ENCODE data around the gene ASB2.

ASB2 gene

DNA sequence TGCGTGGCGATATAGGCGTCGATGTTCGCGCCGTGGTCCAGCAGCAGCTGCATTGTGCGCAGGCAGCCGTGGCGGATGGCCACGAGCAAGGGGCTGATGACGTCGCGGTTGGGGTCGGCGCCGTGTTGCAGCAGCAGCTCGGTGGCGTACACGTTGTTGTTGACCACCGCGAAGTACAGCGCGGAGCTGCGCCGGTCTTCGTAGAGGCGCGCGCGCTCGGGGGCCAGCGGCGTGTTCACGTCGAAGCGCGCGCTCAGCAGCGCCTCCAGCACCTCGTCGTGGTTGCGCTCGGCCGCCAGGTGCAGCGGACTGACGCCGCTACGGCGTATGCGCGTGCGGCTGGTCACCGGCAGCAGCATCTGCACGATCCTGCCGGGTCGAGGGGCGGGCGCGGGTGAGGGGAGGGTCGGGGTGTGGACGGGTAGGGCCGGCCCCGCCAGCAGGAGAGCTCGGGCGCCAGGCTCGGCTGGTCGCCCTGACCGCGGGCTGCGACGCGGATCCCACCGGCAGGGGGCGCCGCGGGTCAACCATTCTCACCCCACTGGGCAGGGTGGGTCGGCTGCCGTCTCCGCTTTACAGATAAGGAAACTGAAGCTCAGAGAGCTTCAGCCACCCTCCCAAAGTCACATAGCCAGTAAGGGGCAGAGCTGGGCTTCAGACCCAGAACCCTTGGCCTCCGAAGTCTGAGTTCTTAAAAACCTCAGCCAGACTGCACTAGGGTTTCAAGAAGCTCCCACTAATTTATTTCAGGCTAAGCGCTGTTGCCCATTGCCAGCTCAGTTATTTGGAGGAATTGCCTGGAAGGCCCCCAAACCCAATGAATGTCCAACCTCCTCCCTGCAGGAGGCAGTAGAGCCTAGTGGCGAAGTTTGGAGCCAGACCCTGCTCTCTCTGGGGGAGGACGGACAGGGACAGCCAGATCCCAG lies 36.8 kb downstream of the ASB2 start:
- no peak for TF ChIP-seq EZH2phosphoT487 (IDR thresholded peaks at IDR 0.05; ENCODE audit: low read depth)
- TF ChIP-seq, protein P1, sequence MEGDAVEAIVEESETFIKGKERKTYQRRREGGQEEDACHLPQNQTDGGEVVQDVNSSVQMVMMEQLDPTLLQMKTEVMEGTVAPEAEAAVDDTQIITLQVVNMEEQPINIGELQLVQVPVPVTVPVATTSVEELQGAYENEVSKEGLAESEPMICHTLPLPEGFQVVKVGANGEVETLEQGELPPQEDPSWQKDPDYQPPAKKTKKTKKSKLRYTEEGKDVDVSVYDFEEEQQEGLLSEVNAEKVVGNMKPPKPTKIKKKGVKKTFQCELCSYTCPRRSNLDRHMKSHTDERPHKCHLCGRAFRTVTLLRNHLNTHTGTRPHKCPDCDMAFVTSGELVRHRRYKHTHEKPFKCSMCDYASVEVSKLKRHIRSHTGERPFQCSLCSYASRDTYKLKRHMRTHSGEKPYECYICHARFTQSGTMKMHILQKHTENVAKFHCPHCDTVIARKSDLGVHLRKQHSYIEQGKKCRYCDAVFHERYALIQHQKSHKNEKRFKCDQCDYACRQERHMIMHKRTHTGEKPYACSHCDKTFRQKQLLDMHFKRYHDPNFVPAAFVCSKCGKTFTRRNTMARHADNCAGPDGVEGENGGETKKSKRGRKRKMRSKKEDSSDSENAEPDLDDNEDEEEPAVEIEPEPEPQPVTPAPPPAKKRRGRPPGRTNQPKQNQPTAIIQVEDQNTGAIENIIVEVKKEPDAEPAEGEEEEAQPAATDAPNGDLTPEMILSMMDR (IDR thresholded peaks at IDR 0.05; ENCODE audit: low read depth, low read length), result peak; percentile 68
- Histone ChIP-seq H3K79me2 (ENCODE audit: low read length) (no peaks in the 10 kb centered on the region), H3K9ac (ENCODE audit: low read length) (peak overlapping the region; percentile 7; the same call in 1 of the 2 replicates), H3K27me3 (ENCODE audit: low read depth, low read length) (no peaks in the 10 kb centered on the region), H3K9me3 (ENCODE audit: insufficient read depth, low read length) (no peaks in the 10 kb centered on the region), H3K4me3 (ENCODE audit: low read length) (no peak overlapping the region), H3K36me3 (replicated peaks; ENCODE audit: low read depth, low read length) (no peaks in the 10 kb centered on the region), H3K4me1 (ENCODE audit: low read length) (peaks cover 11% of the 10 kb centered on the region), H3K4me2 (ENCODE audit: low read length) (peak overlapping the region; percentile 27), H2AFZ (ENCODE audit: low read depth, low read length) (no peak overlapping the region), H3K27ac (ENCODE audit: low read length) (no peak overlapping the region), H4K20me1 (ENCODE audit: insufficient read depth, low read length) (no peaks in the 10 kb centered on the region)

DNA sequence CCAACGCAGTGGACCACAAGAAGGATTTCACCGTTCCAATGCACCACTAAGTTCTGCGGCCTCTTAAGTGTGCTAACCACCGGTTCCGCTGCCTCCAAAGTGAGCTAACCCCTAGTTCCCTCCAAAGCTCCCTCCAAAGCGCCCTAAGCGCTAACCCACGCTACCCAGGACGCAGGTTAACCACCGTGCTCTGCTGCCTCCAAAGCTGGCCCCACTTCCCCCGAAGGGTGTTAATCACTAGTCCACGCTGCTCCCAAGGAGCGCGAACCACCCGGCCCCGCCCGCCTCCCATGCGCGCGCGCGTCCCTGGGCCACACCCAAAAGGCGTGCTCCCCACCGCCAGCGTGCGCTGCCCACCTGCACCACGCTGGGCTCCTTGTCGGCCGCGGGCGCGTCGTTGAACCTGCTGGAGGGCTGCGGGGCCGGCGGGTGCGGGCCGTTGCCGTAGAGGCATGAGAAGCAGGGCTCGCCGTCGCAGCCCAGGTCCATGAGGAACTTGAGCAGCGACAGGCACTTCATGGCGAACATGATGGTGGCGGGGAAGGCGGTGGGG lies 37.5 kb downstream of the ASB2 start:
- H3K4me1 ChIP-seq (ENCODE audit: low read length), result peaks cover 11% of the 10 kb centered on the region
- H3K4me2 ChIP-seq (ENCODE audit: low read length), result no peak overlapping the region
- no peaks in the 10 kb centered on the region for H4K20me1 ChIP-seq (ENCODE audit: insufficient read depth, low read length)
- no peak overlapping the region for H3K4me3 ChIP-seq (ENCODE audit: low read length)
- TF ChIP-seq, protein P1 (IDR thresholded peaks at IDR 0.05; ENCODE audit: low read depth, low read length), result no peak
- no peak for TF ChIP-seq EZH2phosphoT487 (IDR thresholded peaks at IDR 0.05; ENCODE audit: low read depth)
- H3K79me2 ChIP-seq (ENCODE audit: low read length), result no peaks in the 10 kb centered on the region
- H3K9me3 ChIP-seq (ENCODE audit: insufficient read depth, low read length), result no peaks in the 10 kb centered on the region
- no peak overlapping the region for H3K27ac ChIP-seq (ENCODE audit: low read length)
- no peak overlapping the region for H2AFZ ChIP-seq (ENCODE audit: low read depth, low read length)
- no peaks in the 10 kb centered on the region for H3K27me3 ChIP-seq (ENCODE audit: low read depth, low read length)
- no peaks in the 10 kb centered on the region for H3K36me3 ChIP-seq (replicated peaks; ENCODE audit: low read depth, low read length)
- H3K9ac ChIP-seq (ENCODE audit: low read length), result no peak overlapping the region

DNA sequence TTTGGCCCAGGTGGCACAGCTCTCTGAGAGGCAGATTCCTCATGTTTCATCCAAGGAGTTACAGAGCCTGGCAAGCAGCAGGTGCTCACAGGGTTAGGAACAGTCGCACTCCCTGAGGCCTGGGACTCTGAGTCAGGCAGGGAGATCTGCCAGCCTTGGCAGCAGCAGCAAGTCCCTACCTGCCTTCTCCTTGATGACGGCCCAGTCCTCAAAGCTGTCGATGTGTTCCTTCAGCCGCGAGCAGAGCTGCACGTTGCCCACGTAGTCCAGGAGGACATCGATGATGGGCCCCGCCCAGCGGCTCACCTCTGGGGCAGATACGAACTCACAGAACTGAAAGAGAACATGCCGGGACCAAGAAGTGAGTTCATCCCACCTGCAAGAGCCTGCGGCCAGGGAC lies 38.9 kb downstream of the ASB2 start:
- H3K9ac ChIP-seq (ENCODE audit: low read length), result no peak overlapping the region
- H3K79me2 ChIP-seq (ENCODE audit: low read length), result no peaks in the 10 kb centered on the region
- no peaks in the 10 kb centered on the region for H4K20me1 ChIP-seq (ENCODE audit: insufficient read depth, low read length)
- H2AFZ ChIP-seq (ENCODE audit: low read depth, low read length), result no peak overlapping the region
- TF ChIP-seq, protein P1 (IDR thresholded peaks at IDR 0.05; ENCODE audit: low read depth, low read length), result no peak
- TF ChIP-seq EZH2phosphoT487 (IDR thresholded peaks at IDR 0.05; ENCODE audit: low read depth), result no peak
- H3K4me3 ChIP-seq (ENCODE audit: low read length), result no peak overlapping the region
- no peak overlapping the region for H3K4me2 ChIP-seq (ENCODE audit: low read length)
- no peaks in the 10 kb centered on the region for H3K36me3 ChIP-seq (replicated peaks; ENCODE audit: low read depth, low read length)
- no peak overlapping the region for H3K27ac ChIP-seq (ENCODE audit: low read length)
- no peaks in the 10 kb centered on the region for H3K27me3 ChIP-seq (ENCODE audit: low read depth, low read length)
- H3K4me1 ChIP-seq (ENCODE audit: low read length), result peaks cover 11% of the 10 kb centered on the region
- no peaks in the 10 kb centered on the region for H3K9me3 ChIP-seq (ENCODE audit: insufficient read depth, low read length)

DNA sequence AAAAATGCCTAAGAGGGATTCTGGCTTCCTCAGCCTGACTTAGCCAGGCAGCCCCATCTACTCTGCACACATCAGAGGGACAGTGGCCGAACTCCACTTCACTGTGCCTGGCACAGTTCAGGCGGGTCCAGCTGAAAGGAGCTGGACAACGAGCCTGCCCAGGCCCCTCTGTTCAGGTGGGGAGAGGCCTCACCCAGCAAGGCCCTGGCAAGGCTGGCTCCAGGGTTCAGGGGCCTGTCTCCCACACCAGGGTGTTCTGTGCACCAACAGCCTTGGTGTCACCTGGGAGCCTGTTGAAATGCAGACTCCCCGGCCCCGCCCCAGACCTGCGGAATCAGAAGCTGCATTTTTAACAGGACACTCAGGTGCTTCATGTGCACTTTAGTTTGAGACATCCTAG lies 39.4 kb downstream of the ASB2 start:
- Histone ChIP-seq H3K9ac (ENCODE audit: low read length) (no peak overlapping the region), H3K79me2 (ENCODE audit: low read length) (no peaks in the 10 kb centered on the region), H3K36me3 (replicated peaks; ENCODE audit: low read depth, low read length) (no peaks in the 10 kb centered on the region), H3K27ac (ENCODE audit: low read length) (no peak overlapping the region), H2AFZ (ENCODE audit: low read depth, low read length) (no peak overlapping the region), H3K9me3 (ENCODE audit: insufficient read depth, low read length) (no peaks in the 10 kb centered on the region), H4K20me1 (ENCODE audit: insufficient read depth, low read length) (no peaks in the 10 kb centered on the region), H3K27me3 (ENCODE audit: low read depth, low read length) (no peaks in the 10 kb centered on the region), H3K4me2 (ENCODE audit: low read length) (no peak overlapping the region), H3K4me1 (ENCODE audit: low read length) (peaks cover 11% of the 10 kb centered on the region), H3K4me3 (ENCODE audit: low read length) (no peak overlapping the region)
- TF ChIP-seq, protein P1 (IDR thresholded peaks at IDR 0.05; ENCODE audit: low read depth, low read length), result no peak
- TF ChIP-seq EZH2phosphoT487 (IDR thresholded peaks at IDR 0.05; ENCODE audit: low read depth), result no peak
